B cell (primary cell): ENCODE results near the gene THBS2. TPM values are rescaled to one million over a fixed set of nuclear protein-coding genes. Genes with fewer than 3 reads are reported as not detected.

ENCODE experiments used
- ATAC-seq: fragments of 200-7000 bp; cut with Tn5 transposase; one replicate; pipeline ENCODE4 v1.10.0; 2021; ENCODE audit warnings: low read depth, mild to moderate bottlenecking, moderate number of reproducible peaks, moderate library complexity
- CTCF ChIA-PET: fragments of 350-600 bp; sonication (Branson Sonifier 250); formaldehyde crosslinking; loops from one replicate; lab custom pipeline; 2021; ENCODE audit warnings: antibody characterized with exemption, inconsistent platforms; lab: Charles Lee
- POLR2A ChIA-PET: fragments of 350-600 bp; sonication (Branson Sonifier 250); formaldehyde crosslinking; loops from one replicate; lab custom pipeline; 2021; ENCODE audit warnings: antibody characterized with exemption; lab: Charles Lee
- DNase-seq: peaks from one replicate; pipeline ENCODE4 v3.0.0; 2013
- H2AFZ ChIP-seq: 2 replicates; pipeline ENCODE4 v1.6.1; 2012; ENCODE audit warnings: mild to moderate bottlenecking, low read depth, low read length; ENCODE audit not compliant: insufficient read depth, poor library complexity, severe bottlenecking
- H3K27ac ChIP-seq, 2 donors: 1 replicate in 1 of 2; 2 replicates in 1 of 2; pipeline ENCODE4 v1.5.1; 2012 to 2013; ENCODE audit warnings: low read length in 2 of 2, mild to moderate bottlenecking in 2 of 2, moderate library complexity in 1 of 2
- H3K27me3 ChIP-seq, 4 experiments: fragments of 200-600 bp in 1 of 4; sonication (generic) in 1 of 4; replicated peaks in 1 of 4; 1 replicate in 2 of 4; 2 replicates in 2 of 4; pipeline versions ENCODE4 v1.6.1 to v1.7.0; 2013 to 2016; ENCODE audit warnings: low read length in 3 of 4, mild to moderate bottlenecking in 2 of 4, mixed read lengths in 1 of 4, moderate library complexity in 1 of 4; ENCODE audit not compliant: insufficient read depth in 4 of 4, control insufficient read depth in 3 of 4; ENCODE audit errors: control extremely low read depth in 1 of 4
- H3K36me3 ChIP-seq, 2 experiments: replicated peaks in 1 of 2; 1 replicate in 1 of 2; 2 replicates in 1 of 2; pipeline versions ENCODE4 v1.6.1 to v1.7.1; 2013; ENCODE audit warnings: low read length in 1 of 2; ENCODE audit not compliant: insufficient read depth in 2 of 2, control insufficient read depth in 1 of 2; ENCODE audit errors: control extremely low read depth in 1 of 2, extremely low read depth in 1 of 2
- H3K4me1 ChIP-seq, 2 donors: fragments of 200-600 bp in 1 of 2; sonication (generic) in 1 of 2; 1 replicate in 1 of 2; 2 replicates in 1 of 2; pipeline versions ENCODE4 v1.5.1 to v1.6.1; 2013 to 2017; ENCODE audit warnings: low read length in 2 of 2; ENCODE audit not compliant: control insufficient read depth in 2 of 2, insufficient read depth in 2 of 2
- H3K4me2 ChIP-seq: replicated peaks from 2 replicates; pipeline ENCODE3; 2012; ENCODE audit warnings: mild to moderate bottlenecking, low read depth, low read length; ENCODE audit not compliant: poor library complexity, severe bottlenecking
- H3K4me3 ChIP-seq, 5 experiments: fragments of 200-600 bp in 1 of 5; sonication (generic) in 1 of 5; 1 replicate in 3 of 5; 2 replicates in 2 of 5; pipeline versions ENCODE4 v1.5.1 to v1.7.0; 2011 to 2016; ENCODE audit warnings: low read length in 4 of 5, mild to moderate bottlenecking in 4 of 5, low read depth in 2 of 5, control low read depth in 1 of 5, moderate library complexity in 1 of 5; ENCODE audit not compliant: insufficient read depth in 1 of 5; ENCODE audit errors: control extremely low read depth in 1 of 5, extremely low read depth in 1 of 5
- H3K79me2 ChIP-seq: fragments of 200-600 bp; sonication (generic); one replicate; pipeline ENCODE4 v1.6.0; 2016; ENCODE audit warnings: low read length; ENCODE audit not compliant: control insufficient read depth, insufficient read depth
- H3K9ac ChIP-seq: fragments of 200-600 bp; sonication (generic); 2 replicates; pipeline ENCODE4 v1.6.1; 2017; ENCODE audit warnings: mild to moderate bottlenecking, low read length, moderate library complexity
- H3K9me3 ChIP-seq, 3 donors: one replicate each; pipeline versions ENCODE4 v1.6.1 to v1.7.1; 2013; ENCODE audit warnings: low read length in 2 of 3; ENCODE audit not compliant: control insufficient read depth in 2 of 3, insufficient read depth in 1 of 3; ENCODE audit errors: control extremely low read depth in 1 of 3
- H4K20me1 ChIP-seq: 2 replicates; pipeline ENCODE4 v1.6.0; 2012; ENCODE audit warnings: mild to moderate bottlenecking, low read length; ENCODE audit not compliant: insufficient read depth, control insufficient read depth, poor library complexity, severe bottlenecking
- H3K27ac Mint-ChIP-seq: one replicate; pipeline ENCODE4 v1.8.0; 2021; ENCODE audit warnings: mixed read lengths
- H3K27me3 Mint-ChIP-seq: one replicate; pipeline ENCODE4 v1.8.0; 2021; ENCODE audit warnings: mixed read lengths
- H3K4me1 Mint-ChIP-seq: one replicate; pipeline ENCODE4 v1.8.0; 2021; ENCODE audit warnings: mixed read lengths
- H3K4me3 Mint-ChIP-seq: one replicate; pipeline ENCODE4 v1.8.0; 2021; ENCODE audit warnings: mixed read lengths
- H3K9me3 Mint-ChIP-seq: one replicate; pipeline ENCODE4 v1.8.0; 2022; ENCODE audit warnings: mixed read lengths; ENCODE audit not compliant: insufficient read depth
- CTCF ChIP-seq: fragments of 200-600 bp; IDR thresholded peaks from one replicate; pipeline ENCODE4 v1.8.0; 2022; ENCODE audit warnings: antibody characterized with exemption, mild to moderate bottlenecking
- EZH2 ChIP-seq: IDR thresholded peaks from 2 replicates; pipeline ENCODE4 v1.6.1; 2012; ENCODE audit warnings: borderline replicate concordance, low read depth, mild to moderate bottlenecking, moderate library complexity, low read length; ENCODE audit not compliant: insufficient read depth, poor library complexity, severe bottlenecking
- WGBS: methylation state at CpG from one replicate; pipeline ENCODE4 v1.1.5; 2013; ENCODE audit warnings: missing lambda C conversion rate; ENCODE audit not compliant: insufficient coverage; 5-methylcytosine and 5-hydroxymethylcytosine counted together
- intact Hi-C: fragments of 100-400 bp; cut with micrococcal nuclease; formaldehyde crosslinking; loops from one replicate; pipeline ENCODE4 v1.10.0; 2022
- polyA plus RNA-seq: library from polyadenylated mRNA; depleted of rRNA; stranded (reverse); fragments of >200 nt; gene quantifications from 2 replicates; pipeline ENCODE4 v1.2.3, GENCODE V29; 2012
- total RNA-seq, 2 donors: library from RNA; stranded (reverse); fragments of 120-200 nt in 1 of 2; gene quantifications; 1 replicate in 1 of 2; 2 replicates in 1 of 2; pipeline versions ENCODE4 v1.2.3 to v1.2.4, GENCODE V29; 2013 to 2022

Gene THBS2
- total and polyA plus RNA-seq, 2 donors (not counting 1 experiment from before 2014, with no cell fraction given), result not detected

GRCh38 chr6:169230946-169231789, 22.5 kb downstream of the THBS2 start:
- ChIA-PET CTCF (no interaction called here), POLR2A (no interaction called here)
- no peak overlapping the region for H3K9ac ChIP-seq
- TF ChIP-seq EZH2 (no peak), CTCF (no peak)
- Mint-ChIP-seq H3K4me1 (no peaks in the 10 kb centered on the region), H3K4me3 (no peak overlapping the region), H3K27ac (no peak overlapping the region), H3K9me3 (peaks cover 14% of the 10 kb centered on the region), H3K27me3 (no peaks in the 10 kb centered on the region)
- H4K20me1 ChIP-seq, result no peaks in the 10 kb centered on the region
- H3K27me3 ChIP-seq, result no peaks in the 10 kb centered on the region
- H3K79me2 ChIP-seq, result no peaks in the 10 kb centered on the region
- peaks cover 0 to 50% (median 0%) of the 10 kb centered on the region in 3 donors for H3K9me3 ChIP-seq
- H3K36me3 ChIP-seq, result no peaks in the 10 kb centered on the region
- ATAC-seq, result no peak
- H3K4me1 ChIP-seq, result no peaks in the 10 kb centered on the region
- intact Hi-C loops, result no loop called here
- H3K27ac ChIP-seq, result no peak overlapping the region
- DNase-seq, result no peak
- H3K4me3 ChIP-seq, result no peak overlapping the region
- H3K4me2 ChIP-seq, result no peak overlapping the region
- 95% methylated on average over 33 of the region's 33 CpGs for WGBS
- H2AFZ ChIP-seq, result no peak overlapping the region

GRCh38 chr6:169230322-169230665, 23.4 kb downstream of the THBS2 start:
- CTCF ChIA-PET, result no interaction called here
- Mint-ChIP-seq H3K9me3 (peaks cover 14% of the 10 kb centered on the region), H3K27me3 (peaks cover 4% of the 10 kb centered on the region), H3K4me3 (no peak overlapping the region), H3K27ac (no peak overlapping the region), H3K4me1 (no peaks in the 10 kb centered on the region)
- H3K4me3 ChIP-seq, result no peak overlapping the region
- DNase-seq, result no peak
- POLR2A ChIA-PET, result no interaction called here
- peaks cover 0 to 52% (median 0%) of the 10 kb centered on the region in 3 donors for H3K9me3 ChIP-seq
- TF ChIP-seq EZH2 (no peak), CTCF (no peak)
- no peak overlapping the region for H3K4me2 ChIP-seq
- no peaks in the 10 kb centered on the region for H3K36me3 ChIP-seq
- H3K9ac ChIP-seq, result no peak overlapping the region
- H3K27ac ChIP-seq, result no peak overlapping the region
- H4K20me1 ChIP-seq, result no peaks in the 10 kb centered on the region
- H2AFZ ChIP-seq, result no peak overlapping the region
- WGBS, result 92% methylated on average over 4 of the region's 9 CpGs
- H3K79me2 ChIP-seq, result no peaks in the 10 kb centered on the region
- no peaks in the 10 kb centered on the region for H3K27me3 ChIP-seq
- ATAC-seq, result no peak
- intact Hi-C loops, result no loop called here
- no peaks in the 10 kb centered on the region for H3K4me1 ChIP-seq
